GM21390 (cell line): Measurements from ENCODE around the gene SSRP1.

ENCODE experiments used
- ATAC-seq: cut with Tn5 transposase; IDR thresholded peaks from one replicate; pipeline ENCODE4 v1.9.1; 2021; ENCODE audit not compliant: unreplicated experiment

The SSRP1 gene

DNA sequence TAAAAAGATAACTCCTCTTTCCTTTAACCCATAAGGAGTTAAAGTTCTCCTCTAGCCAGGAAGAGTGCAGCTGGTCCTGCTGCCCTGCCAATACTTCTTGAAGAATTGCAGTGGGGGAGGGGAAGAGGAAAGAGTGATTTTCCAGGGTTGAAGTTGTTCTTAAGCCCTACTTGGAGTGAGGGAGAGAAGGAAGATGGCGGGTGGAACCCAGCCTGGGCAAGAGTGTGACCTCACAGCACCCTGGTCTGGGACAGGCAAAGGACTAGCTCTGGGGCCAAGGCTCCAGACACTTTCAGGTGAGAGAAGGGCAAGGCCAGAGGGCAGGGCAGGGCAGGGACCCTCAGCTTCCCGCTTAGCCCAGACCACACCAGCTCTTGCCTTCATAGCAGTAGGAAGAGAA, 17.5 kb downstream of the SSRP1 start:
- ATAC-seq = no peak

DNA sequence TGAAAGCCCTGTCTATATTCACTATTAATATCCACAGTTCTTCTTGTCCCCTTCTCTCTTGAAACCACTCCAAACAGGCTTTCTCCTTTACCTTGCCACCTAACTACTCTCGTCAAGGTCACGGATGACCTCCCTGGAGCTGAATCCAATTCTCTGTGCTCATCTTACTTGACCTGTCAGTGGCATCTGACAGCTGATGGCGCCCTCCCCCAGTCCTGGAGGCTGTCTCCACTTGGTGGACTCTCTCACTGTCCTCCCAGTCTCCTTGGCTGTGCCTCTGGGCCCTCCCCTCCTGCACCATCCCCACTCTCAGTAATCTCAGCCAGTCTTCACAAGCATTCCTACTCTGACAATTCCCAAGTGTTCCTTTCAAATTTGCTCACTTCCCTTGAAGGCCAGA, 19.7 kb downstream of the SSRP1 start:
- ATAC-seq = no peak

DNA sequence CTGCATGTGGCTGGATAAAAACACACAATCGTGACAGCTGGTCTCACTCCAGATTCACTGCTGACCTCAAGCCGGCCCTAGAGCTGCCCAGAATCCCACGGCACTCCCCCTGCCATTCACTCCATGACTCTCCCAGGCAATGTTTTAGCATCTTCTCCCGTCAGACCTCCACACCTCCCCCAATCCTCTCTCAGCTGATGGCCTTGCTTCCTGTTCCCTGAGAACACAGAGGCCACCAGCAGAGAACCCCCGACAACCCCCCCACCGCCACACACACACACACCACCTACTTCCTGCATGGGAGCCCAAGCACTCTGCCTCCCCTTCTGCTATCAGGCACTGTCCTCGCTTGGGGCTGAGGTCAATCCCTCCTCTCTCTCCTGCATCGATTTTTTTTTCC, 20.2 kb downstream of the SSRP1 start:
- ATAC-seq = no peak

DNA sequence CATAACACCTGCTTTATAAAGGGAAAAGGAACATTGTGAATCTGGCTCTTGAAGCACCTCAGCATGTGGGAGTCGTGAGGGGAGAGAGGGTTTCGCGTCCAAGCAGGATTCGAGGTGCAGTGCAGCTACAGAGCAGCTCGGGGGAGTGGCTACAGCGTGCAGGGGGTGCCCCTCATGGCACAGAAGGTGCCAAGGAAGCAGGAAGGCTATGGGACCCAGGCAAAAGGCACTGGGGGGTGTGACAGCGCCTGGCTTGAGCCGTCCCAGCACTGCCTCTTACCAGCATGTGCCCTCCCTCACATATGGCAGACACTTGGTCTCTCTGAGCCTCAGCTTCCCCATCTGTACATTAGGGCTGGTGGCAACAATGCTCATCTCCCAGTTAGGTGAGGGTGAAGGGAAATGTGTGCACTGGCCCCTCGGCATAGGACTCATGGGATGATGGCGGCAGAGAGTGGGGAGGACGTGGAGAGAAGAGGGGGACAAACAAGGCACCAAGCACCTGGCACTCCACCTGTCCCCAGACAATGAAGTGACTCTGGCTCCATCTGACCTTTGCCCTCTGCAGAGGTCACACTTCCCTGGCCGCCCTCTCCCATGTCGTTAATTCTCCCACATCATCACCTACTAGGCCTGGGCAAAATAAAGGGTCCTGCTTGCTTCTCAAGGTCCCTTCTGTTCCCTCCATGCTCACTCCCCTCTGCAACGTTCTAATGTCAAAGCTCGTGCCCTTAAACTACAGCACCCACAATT, 21.3 kb downstream of the SSRP1 start:
- no peak for ATAC-seq

DNA sequence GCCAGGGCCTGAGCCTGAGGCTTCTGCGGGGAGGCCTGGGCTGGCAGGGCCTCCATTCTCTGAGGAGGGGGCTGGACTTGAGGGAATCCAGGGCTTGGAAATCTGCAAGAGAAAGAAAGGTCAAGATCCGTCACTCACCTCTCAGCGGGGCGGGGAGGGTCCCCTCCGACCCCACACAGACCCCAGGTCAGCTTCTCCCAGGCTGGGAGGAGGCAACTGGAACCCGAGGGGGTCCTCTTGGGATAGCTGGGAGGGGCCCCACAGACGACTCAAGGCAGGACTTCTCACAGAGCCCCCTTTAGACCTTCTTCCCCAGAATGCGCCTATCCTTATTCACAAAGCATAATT, 21.9 kb downstream of the SSRP1 start:
- no peak for ATAC-seq

DNA sequence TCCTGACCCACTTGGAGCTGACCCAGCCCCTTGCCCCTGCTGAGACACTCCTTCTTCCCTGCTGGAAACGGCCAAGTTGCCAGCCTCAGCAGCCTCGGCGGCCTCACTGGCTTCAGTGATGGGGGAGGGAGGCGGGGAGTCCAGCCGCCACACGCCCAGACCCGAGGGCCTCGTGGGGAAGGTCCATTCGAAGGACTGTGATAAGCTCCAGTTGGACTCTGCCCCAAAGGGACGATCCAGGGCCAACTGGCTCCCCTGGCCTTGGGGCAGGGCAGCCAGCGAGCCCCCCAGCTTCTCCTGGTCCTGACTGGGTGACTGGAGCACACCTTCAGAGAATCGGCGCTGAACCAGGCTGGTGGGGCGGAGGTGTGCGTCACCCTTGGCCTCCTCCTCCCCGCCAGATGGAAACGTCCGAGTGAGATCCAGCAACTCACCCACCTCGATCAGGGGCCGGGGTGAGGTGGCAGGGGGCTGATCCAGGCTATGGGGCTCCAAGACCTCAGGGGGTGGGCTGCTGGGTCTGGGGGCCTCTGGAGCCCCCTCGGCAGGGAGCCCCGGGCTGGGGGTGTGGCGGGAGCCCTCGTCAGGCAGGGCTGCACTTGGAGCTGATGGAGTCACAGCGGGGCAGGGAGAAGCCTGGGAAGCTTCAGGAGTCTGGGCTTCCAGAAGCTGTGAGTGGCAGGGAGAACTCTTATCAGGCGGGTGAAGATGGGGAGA, 22.5 kb downstream of the SSRP1 start:
- ATAC-seq = no peak

DNA sequence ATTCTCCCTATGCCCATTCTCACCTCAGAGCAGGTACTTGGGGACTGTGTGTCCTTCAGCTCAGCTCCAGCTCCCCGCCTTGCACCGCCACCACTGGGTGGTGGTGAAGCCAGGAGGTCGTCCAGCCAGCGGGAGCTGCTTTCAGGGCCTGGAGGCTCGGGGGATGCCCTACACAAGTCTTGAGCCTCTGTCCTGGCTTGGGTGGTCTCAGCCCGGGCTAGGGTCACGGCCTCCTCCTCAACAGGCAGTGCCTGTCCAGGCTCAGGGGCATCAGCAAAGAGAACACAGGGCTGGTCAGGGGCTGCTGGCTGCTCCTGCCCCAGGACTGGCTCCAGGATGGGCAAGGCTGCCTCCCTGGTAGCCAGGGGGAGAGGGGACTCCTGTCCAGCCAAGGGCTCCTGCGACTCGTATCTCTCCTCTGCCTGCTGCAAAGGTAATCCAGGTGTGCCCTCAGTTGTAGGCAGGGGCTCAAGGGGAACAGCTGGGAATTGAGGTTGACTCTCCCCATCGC, 23.1 kb downstream of the SSRP1 start:
- no peak for ATAC-seq

DNA sequence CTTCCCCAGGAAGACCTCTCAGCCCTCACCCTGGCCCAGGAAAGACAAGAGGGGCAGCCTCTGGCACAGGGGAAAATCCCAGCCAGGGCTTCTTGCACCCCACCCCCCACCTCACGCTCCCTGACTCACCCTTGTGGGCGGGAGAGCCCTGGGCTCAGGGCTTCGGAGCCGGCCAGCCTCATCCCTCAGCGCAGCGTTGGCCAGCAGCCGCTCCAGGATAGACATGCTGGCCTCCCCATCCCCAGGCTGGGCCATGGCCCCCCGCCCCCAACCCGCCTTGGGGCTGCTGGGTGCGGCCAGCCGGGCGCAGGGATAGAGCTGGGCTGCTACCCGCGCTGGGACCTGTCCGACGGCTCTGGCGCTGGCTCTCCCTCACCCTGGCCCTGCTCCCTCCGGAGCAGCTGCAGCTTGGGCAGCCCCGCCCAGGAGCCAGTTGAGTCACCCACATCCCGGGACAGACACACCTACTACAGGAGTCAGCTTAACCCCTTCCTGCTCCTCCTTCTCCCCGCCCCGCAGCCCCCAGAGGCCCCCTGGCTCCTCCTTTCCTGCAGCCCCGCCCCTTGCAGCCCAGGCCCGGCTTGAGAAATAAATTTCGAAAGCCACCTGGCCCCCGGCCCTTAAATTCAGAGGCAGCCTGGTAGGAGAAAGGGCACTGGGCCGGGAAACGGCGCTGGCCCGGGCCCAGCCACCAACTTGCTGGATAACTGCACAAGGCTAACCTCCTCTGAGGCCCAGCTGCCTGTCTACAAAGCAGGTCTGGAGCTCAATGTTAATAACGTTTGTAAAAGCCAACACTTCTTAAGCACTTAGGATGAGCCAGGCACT, 24.4 kb downstream of the SSRP1 start:
- ATAC-seq = peak; percentile 99

DNA sequence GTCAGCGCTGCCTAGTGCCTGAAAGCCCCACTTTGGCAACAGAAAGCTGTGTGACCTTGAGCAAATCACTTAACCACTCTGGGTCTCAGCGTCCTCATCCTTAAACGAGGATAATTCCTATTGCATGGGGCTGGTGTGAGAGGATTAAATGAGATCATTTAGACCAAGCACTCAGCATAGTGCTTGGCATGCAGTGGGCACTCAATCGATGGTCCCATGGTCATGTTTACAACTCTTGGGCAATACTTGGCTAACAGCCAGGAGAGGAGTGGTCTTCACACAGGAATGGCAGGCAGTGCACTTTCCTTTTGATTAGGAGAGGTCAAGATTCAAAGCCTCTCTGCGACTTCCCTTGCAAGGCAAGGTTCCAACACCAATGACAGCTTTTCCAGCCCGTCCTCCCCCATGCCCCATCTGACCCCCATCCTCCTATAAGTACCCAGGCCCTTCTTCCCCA, 25.0 kb downstream of the SSRP1 start:
- ATAC-seq = no peak

DNA sequence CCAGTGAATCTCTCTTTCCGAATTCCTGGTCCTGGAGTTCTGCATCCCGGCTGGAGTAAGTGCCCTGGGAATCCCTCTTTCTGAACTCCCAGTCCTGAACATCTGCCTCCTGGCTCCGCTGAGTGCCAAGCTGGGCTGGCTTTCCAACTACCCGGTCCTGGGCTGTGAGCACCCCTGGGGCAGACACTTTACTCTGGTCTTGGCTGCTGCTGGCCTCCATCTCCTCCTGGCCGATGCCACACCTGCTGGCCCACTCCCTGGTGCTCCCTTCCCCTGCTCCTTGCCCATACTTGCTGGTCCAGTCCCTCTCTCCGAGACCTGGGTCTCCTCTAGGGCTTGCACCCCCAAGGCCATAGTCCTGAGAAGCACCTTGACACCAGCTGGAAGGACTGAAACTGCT, 25.6 kb downstream of the SSRP1 start:
- no peak for ATAC-seq

DNA sequence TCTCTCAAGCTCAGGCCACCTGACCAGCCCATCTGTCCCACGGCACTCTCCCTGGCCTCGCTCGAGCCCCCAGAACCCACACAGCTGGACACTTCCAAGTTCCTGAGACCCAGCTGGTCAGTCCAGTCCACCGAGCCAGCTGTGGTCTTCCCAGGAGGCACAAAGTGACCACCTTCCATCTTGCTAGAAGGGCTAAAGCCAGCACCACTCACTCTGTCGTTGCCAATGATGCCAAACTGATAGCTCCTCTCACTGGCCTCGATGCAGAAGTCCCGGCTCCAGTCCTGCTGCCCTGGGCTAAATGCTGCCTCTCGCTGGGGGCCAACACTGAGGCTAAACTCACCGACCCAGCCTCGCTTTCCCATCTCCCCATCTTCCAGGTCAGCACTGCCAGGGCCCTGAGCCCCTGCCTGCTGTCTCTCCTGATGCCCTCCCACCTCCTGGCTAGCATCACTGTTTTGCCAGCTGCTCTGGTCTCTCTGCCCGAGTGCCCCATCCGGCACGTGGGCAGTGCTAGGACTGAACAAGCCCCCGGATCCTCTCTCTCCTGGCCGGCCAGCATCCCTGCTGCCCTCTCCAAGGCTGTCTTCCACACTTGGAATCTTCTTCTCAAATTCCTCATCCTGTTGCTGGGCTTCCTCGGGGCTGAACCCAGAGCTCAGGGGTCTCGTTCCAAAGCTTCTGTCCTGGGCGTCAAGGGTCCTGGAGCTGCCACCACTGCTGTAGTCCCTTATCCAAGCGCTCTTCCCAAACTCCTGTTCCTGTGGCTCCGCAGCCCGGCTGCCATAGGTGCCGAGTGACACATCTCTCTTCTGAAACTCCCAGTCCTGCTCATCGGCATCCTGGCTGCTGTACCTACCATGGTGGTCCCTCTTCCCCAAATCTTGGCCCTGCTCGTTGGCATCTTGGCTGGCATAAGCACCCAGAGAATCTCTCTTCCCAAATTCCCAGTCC, 26.3 kb downstream of the SSRP1 start:
- no peak for ATAC-seq

DNA sequence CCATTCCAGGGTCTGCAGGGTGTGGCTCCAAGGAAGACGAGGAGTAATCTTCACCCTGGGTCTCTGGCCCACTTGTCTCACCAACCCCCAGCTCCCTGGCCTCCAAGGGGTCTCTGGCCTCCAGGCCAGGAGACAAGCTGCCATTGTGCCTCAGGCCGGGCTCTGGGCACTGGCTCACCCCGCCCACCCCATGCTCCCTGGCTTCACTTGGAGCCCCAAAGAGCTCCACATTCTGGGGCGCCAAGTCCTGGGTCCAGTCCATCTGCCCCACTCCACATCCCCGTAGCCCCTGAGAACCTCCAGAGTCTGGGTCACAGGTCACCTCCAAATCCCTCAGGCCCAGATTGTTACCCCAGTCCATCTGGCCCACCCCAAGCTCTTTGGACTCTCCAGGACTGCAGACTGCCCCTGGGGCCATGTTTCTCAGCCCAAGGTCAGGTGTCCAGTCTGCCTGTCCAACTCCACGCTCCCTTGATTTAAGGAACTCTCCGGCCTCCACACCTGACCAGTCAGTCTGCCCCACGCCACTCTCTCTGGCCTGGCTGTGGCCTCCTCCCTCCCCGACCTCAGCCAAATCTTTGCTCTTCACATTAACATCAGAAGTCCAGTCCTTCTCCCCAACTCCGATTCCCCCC, 27.1 kb downstream of the SSRP1 start:
- no peak for ATAC-seq

DNA sequence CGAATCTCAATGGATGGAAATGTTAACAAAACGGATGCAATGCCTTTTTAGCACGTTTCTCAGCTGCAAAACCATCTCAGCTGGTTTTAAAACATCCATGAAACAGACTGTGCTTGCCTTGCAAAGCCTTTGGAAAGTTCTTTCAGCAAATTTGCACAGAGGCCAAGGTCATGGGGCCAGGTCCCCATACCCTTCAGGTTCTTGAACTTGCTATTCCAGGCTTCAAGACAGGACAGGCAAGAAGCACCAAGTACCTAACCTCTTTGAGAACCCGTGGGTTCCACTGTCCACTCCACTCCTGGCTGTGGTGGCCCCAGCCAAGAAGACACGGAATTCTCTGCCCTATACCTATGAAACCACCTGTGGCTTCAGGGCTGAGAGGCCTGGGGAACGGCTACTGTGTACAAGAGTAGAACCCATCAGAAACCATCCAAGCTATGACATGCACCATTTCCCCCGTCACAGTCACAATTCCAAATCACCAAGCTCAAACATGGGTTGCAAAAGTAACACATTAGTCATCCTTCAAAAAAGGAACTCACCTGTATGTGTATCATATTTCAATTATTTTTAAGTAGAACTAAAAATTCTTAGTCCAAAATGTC, 27.9 kb downstream of the SSRP1 start:
- no peak for ATAC-seq

DNA sequence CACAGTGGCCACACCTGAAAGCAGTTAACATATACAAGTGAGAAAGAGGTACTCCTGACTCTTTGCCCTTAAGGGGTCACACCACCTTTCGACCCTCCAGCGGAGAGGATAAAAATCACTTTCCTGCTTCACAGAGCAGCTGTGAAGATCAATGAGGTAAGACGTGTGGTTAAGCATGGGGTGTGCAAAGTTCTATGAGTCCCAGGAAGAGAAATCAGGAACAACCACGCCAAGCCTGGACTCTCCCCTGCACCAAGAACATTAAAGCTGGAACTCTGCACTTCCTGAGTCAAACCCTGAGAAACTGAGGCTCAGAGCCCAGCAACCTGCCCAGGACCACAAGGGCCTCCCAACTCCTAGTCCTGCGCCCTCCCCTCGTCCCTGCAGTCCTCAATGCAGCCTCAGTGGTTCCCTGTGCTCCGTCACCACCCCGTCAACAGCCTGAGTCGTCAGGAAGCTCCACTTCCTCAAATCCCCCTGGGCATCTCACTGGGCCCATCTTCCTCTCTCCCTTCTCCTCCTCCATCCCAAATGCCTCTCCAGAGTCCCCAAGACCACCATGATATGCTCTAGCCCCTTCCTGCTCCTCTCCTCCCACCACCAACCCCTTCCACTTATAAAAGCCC, 28.6 kb downstream of the SSRP1 start:
- no peak for ATAC-seq

DNA sequence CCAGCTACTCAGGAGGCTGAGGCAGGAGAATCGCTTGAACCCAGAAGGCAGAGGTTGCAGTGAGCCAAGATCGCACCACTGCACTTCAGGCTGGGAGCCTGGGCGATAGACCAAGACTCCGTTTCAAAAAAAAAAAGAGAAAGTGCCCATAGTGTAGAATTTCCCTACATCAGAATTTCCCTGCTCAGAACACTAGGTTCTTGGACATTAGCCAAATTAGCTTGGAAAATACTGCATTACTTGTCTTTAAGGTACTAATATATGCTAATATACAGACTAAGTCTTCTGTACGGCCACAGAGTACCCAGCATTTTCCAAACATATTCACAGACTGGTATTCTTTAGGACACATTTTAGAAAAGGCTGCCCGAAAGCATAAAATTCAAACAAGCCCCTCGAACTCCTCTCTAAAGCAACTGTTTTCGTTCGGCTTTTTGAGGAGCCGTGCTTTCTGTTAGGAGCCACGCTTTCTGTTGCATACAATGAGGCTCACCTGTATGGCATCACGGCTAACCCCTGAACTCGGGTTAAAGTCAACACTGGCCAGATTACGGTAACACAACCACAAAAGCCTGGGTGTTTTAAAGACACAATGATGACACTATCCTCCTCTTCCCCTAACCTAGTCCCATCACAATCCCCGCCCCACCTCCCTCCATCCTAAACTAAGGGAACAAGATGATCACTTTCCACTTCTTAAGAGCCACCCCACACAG, 29.4 kb downstream of the SSRP1 start:
- ATAC-seq = no peak

DNA sequence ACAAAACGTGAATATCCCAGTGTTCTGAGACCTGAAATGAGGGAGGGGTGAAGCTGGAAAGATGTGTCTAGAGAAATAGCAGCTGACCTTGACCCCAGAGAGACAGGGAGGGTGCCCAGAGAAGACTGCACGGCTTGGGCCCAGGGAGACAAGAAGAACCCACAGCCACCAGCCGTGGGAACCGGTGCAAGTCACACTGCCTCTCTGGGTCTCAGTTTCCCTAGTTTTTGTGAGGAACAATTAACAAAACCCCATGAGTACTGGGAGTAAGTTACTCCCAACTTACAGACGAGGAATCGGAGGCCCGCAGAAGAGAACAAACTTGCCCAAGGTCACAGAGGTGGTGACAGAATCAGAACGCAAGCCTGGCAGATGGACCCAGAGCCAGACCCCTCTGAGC, 30.2 kb downstream of the SSRP1 start:
- ATAC-seq = no peak

DNA sequence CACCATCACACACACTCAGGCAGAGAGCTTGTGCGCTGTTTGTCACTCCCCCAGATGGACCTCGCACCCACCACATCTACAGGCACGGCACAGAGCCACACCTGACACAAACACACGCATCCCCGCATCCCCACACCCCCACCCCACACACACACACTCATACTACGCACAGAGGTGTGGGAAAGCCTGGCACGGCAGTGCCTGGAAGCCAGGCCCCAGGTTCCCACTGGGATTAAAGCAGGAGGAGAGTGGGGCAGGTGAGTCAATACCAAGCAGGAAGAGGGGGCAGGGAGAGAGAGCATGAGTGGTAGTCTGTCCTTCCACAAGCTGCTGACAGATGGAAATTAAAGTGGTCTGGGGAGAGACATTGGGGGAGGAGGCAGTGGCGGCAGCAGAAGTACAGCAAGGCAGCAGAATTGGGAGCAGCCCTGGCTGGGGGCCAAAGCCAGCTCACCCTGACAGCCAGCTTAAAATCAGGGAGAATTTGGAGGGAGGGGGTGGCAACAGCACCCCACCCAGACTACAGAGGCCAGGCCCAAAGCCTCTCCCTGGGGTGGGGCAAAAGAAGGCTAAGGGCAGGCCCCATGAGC, 31.6 kb downstream of the SSRP1 start:
- no peak for ATAC-seq
